Common myeloid progenitor, CD34-positive (primary cell): ENCODE results near the gene FLVCR1. TPM values are rescaled to one million over a fixed set of nuclear protein-coding genes. Genes with fewer than 3 reads are reported as not detected.
A peak's percentile ranks its signal among the peaks of the same experiment; 100 is the strongest.

Experiments
- CTCF ChIA-PET: fragments of 350-600 bp; sonication (Branson Sonifier 250); formaldehyde crosslinking; loops from one replicate; lab custom pipeline; 2021; ENCODE audit warnings: antibody characterized with exemption; lab: Charles Lee
- POLR2A ChIA-PET: fragments of 350-600 bp; sonication (Branson Sonifier 250); formaldehyde crosslinking; loops from one replicate; lab custom pipeline; 2021; ENCODE audit warnings: antibody characterized with exemption; lab: Charles Lee
- DNase-seq, 3 donors: peaks; one replicate each; pipeline versions ENCODE4 v3.0.0 to v3.0.0-alpha.2; 2013
- H3K27ac ChIP-seq, 2 experiments: 1 replicate in 1 of 2; 2 replicates in 1 of 2; pipeline ENCODE4 v1.7.0; 2013; ENCODE audit warnings: inconsistent platforms in 2 of 2, low read length in 2 of 2, mild to moderate bottlenecking in 2 of 2, low read depth in 1 of 2, moderate library complexity in 1 of 2; ENCODE audit not compliant: severe bottlenecking in 2 of 2, insufficient read depth in 1 of 2, poor library complexity in 1 of 2
- H3K27me3 ChIP-seq, 5 experiments: replicated peaks in 2 of 5; 1 replicate in 3 of 5; 2 replicates in 2 of 5; pipeline versions ENCODE4 v1.6.1 to v1.7.0; 2013; ENCODE audit warnings: low read length in 4 of 5, mild to moderate bottlenecking in 2 of 5, moderate library complexity in 2 of 5, inconsistent platforms in 1 of 5; ENCODE audit not compliant: insufficient read depth in 5 of 5, control insufficient read depth in 4 of 5
- H3K36me3 ChIP-seq, 4 experiments: 1 replicate in 2 of 4; 2 replicates in 2 of 4; pipeline versions ENCODE4 v1.6.1 to v1.7.0; 2013; ENCODE audit warnings: low read length in 3 of 4, control low read depth in 1 of 4, mild to moderate bottlenecking in 1 of 4; ENCODE audit not compliant: control insufficient read depth in 4 of 4, insufficient read depth in 4 of 4
- H3K4me1 ChIP-seq, 4 experiments: 1 replicate in 3 of 4; 2 replicates in 1 of 4; pipeline versions ENCODE4 v1.6.1 to v1.7.1; 2013; ENCODE audit warnings: low read length in 3 of 4, mild to moderate bottlenecking in 3 of 4, control low read depth in 1 of 4, inconsistent platforms in 1 of 4, moderate library complexity in 1 of 4; ENCODE audit not compliant: control insufficient read depth in 4 of 4, insufficient read depth in 4 of 4; ENCODE audit errors: control extremely low read depth in 1 of 4
- H3K4me3 ChIP-seq, 7 experiments: 1 replicate in 4 of 7; 2 replicates in 3 of 7; pipeline versions ENCODE4 v1.5.1 to v1.7.0; 2013; ENCODE audit warnings: mild to moderate bottlenecking in 7 of 7, low read length in 6 of 7, moderate library complexity in 6 of 7, inconsistent platforms in 2 of 7, low read depth in 2 of 7, control low read depth in 1 of 7; ENCODE audit not compliant: insufficient read depth in 4 of 7, control insufficient read depth in 1 of 7; ENCODE audit errors: extremely low read depth in 1 of 7
- H3K9me3 ChIP-seq, 5 experiments: 1 replicate in 4 of 5; 2 replicates in 1 of 5; pipeline versions ENCODE4 v1.6.1 to v1.7.1; 2013; ENCODE audit warnings: low read length in 4 of 5, mild to moderate bottlenecking in 2 of 5, inconsistent platforms in 1 of 5, low read depth in 1 of 5, moderate library complexity in 1 of 5; ENCODE audit not compliant: control insufficient read depth in 4 of 5, insufficient read depth in 2 of 5; ENCODE audit errors: control extremely low read depth in 1 of 5
- WGBS: methylation state at CpG from one replicate; pipeline ENCODE4 v1.1.5; 2013; ENCODE audit not compliant: insufficient coverage; 5-methylcytosine and 5-hydroxymethylcytosine counted together
- polyA plus RNA-seq: library from polyadenylated mRNA; unstranded; fragments of 120-200 nt; gene quantifications from one replicate; pipeline ENCODE4 v1.2.1, GENCODE V29; 2013

The FLVCR1 gene
- polyA plus RNA-seq: 16.4 TPM

DNA sequence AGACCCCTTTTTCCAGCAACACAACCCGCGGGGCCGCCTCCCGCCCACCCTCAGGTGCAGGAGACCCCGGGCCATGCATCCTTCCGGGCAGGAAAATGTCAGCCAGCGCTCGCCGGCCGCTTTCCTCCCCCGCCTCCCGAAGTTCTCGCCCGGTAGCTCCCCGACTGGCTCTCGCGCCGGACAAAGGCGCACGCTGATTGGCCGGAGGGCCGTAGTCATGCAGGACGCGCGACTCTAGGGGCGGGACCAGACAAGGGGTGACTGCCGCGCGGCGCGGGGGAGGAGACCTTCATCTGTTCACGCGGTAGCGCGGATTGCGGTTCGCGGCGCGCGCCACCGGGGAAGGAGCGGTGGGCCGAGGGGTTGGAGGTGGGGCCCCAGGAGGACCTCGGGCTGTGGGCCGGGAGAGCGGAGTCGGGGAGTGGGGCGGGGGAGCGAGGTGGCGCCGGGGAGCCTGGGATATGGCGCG is at the start of gene FLVCR1:
FLVCR1 (plus strand) TSS at position 284 of the 469 bp plus-strand sequence; CDS start at position 462, 178 bp downstream.
- H3K27me3 ChIP-seq: no peaks in the 10 kb centered on the region
- ChIA-PET POLR2A (interaction anchor here (0.6 to 1.2 kb wide), 2 partner anchors 16 to 91 kb away, joined by 3 read pairs; no protein-coding TSS in a partner anchor), CTCF (interaction anchor here (0.9 to 1.3 kb wide), 5 partner anchors 10 to 94 kb away, joined by 3 to 4 read pairs (median 3); partner anchors contain the start of gene SPATA45)
- 0% methylated on average over 43 of the region's 54 CpGs for WGBS
- peaks cover 4 to 36% (median 28%) of the 10 kb centered on the region in 4 experiments for H3K4me1 ChIP-seq
- H3K36me3 ChIP-seq: peaks cover 0 to 9% (median 5%) of the 10 kb centered on the region in 4 experiments
- peak; percentile 95 to 99 (median 99) for DNase-seq
- peaks cover 0 to 2% (median 0%) of the 10 kb centered on the region in 5 experiments for H3K9me3 ChIP-seq
- peak within 1 kb of the TSS; percentile 73 to 94 (median 83) for H3K4me3 ChIP-seq
- peak within 1 kb of the TSS; percentile 43 to 70 for H3K27ac ChIP-seq

DNA sequence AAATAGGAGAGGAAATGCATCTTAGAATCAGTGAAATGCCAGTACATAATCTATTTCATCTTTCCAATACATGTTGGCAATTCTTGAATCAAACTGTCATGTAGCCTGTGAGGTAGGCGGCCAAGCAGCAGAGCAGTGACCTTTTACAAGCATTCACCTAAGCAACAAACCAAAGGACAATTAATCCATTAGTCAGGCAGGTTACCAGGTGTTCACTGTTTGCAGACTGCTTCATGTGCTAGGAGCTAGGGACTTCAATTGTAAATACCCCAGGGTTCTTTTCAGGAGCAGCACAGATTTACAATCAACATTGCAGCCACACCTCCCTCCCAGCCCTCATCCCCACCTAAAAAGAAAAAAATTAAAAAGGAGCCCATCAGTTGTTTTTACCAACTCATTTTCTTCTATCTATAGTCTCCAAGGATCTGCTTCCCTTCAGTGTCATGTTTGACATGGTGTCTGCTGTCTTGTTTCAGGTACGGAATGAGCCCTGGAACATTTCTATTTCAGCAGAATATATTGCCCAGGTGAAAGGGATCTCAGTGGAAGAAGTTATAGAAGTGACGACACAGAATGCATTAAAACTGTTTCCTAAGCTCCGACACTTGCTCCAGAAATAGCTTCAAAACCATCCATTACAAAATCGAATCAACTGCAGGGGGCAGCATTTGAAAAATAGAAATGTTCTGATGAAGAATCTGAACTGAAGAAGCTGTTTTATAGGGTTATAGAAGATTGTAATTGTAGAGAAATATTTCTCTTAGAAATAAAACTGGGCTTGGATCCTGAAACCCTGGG is 43.3 kb upstream of the FLVCR1 start:
- Histone ChIP-seq H3K36me3 (peaks cover 0 to 8% (median 1%) of the 10 kb centered on the region in 4 experiments), H3K9me3 (no peaks in the 10 kb centered on the region), H3K27ac (no peak overlapping the region), H3K4me3 (no peak overlapping the region), H3K4me1 (peaks cover 0 to 11% (median 8%) of the 10 kb centered on the region in 4 experiments), H3K27me3 (no peaks in the 10 kb centered on the region)
- 90% methylated on average over 2 of the region's 5 CpGs for WGBS
- CTCF ChIA-PET: interaction anchor here (0.6 to 1.5 kb wide), 9 partner anchors 10 to 185 kb away, joined by 3 to 16 read pairs (median 4); no protein-coding TSS in a partner anchor
- POLR2A ChIA-PET: no interaction called here
- peak in 2 of 3 donors; percentile 52 to 64 for DNase-seq

DNA sequence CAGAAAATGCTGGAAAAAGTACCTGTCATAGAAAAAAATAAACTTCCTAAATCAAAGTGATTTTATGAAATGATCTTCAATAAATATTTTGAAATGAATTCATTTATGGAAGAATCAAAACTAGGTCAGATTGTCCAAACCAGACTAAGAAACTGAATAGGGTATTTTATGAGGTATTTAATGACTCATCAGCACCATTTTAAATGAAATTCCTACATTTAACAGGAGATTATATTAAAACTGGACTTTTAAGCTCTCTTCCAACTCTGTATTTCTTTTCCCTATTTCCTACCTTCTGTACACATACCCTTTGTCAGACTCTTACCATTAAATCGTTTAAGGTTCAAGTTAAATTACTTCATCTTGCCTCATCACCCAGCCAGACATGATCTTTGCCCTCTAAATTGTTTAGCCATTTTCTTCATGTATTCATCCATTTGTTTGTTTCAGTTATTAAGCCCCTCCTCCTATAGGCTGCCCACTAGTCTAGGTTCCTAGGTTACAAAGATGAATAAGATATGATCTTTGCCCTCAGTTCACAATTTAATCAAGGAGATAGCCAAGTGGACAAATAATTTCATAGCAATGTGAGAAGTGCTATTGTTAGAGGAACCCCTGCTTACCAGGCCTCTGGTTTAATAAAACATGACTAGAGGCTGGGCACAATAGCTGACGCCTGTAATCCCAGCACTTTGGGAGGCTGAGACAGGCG is 41.4 kb upstream of the FLVCR1 start:
- peaks cover 3 to 18% (median 14%) of the 10 kb centered on the region in 4 experiments for H3K4me1 ChIP-seq
- ChIA-PET POLR2A (no interaction called here), CTCF (interaction anchor here (1.4 kb wide), 1 partner anchor 174 kb away, joined by 3 read pairs; no protein-coding TSS in a partner anchor)
- no peak for DNase-seq
- no peaks in the 10 kb centered on the region for H3K9me3 ChIP-seq
- no peaks in the 10 kb centered on the region for H3K27me3 ChIP-seq
- 100% methylated on average over 1 of the region's 3 CpGs for WGBS
- H3K27ac ChIP-seq: no peak overlapping the region
- H3K36me3 ChIP-seq: peaks cover 0 to 6% (median 0%) of the 10 kb centered on the region in 4 experiments
- no peak overlapping the region for H3K4me3 ChIP-seq

GRCh38 chr1:212819726-212820125 is 38.3 kb upstream of the FLVCR1 start:
- ChIA-PET CTCF (interaction anchor here (1.0 to 1.9 kb wide), 4 partner anchors 9 to 175 kb away, joined by 3 to 7 read pairs (median 3); no protein-coding TSS in a partner anchor), POLR2A (interaction anchor here (0.6 to 0.9 kb wide), 3 partner anchors 38 to 133 kb away, joined by 3 read pairs; no protein-coding TSS in a partner anchor)
- peaks cover 0 to 10% (median under 1%) of the 10 kb centered on the region in 5 experiments for H3K9me3 ChIP-seq
- peaks cover 3 to 18% (median 14%) of the 10 kb centered on the region in 4 experiments for H3K4me1 ChIP-seq
- H3K27me3 ChIP-seq: no peaks in the 10 kb centered on the region
- H3K4me3 ChIP-seq: peak overlapping the region in 5 of 7 experiments; percentile 20 to 72 (median 60)
- peaks cover 0 to 3% (median 0%) of the 10 kb centered on the region in 4 experiments for H3K36me3 ChIP-seq
- peak; percentile 39 to 59 (median 57) for DNase-seq
- 0% methylated on average over 3 of the region's 5 CpGs for WGBS
- peak overlapping the region; percentile 74 to 79 for H3K27ac ChIP-seq

- Histone ChIP-seq H3K27me3 (no peaks in the 10 kb centered on the region), H3K9me3 (peaks cover 0 to 22% (median 10%) of the 10 kb centered on the region in 5 experiments), H3K36me3 (no peaks in the 10 kb centered on the region), H3K27ac (no peak overlapping the region), H3K4me3 (no peak overlapping the region), H3K4me1 (peaks cover 3 to 18% (median 14%) of the 10 kb centered on the region in 4 experiments)
- no peak for DNase-seq
- ChIA-PET POLR2A (interaction anchor here (0.6 kb wide), 1 partner anchor 78 kb away, joined by 3 read pairs; no protein-coding TSS in a partner anchor), CTCF (interaction anchor here (0.9 to 1.9 kb wide), 4 partner anchors 8 to 174 kb away, joined by 3 to 7 read pairs (median 4); no protein-coding TSS in a partner anchor)
- WGBS: no CpG with 5 or more reads among the region's 2 CpGs
Measured at GRCh38 chr1:212820969-212821368, 37.1 kb upstream of the FLVCR1 start.

DNA sequence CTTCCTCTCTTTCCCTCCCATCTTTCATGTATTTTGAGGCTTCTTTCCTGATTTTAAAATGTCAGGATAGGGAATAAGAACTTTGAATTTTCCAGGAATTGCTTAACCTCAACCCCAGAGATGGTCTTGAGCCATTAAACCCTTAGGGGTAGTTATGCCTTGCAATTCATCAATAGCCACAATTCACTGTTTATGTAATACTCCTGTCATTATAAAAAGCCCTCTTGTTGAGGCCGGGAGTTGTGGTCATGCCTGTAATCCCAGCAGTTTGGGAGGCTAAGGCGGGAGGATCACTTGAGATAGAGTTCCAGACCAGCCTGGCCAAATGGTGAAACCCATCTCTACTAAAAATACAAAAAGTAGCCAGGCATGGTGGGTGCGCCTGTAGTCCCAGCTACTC is 35.1 kb upstream of the FLVCR1 start:
- ChIA-PET POLR2A (no interaction called here), CTCF (no interaction called here)
- no peak overlapping the region for H3K27ac ChIP-seq
- H3K4me3 ChIP-seq: no peak overlapping the region
- H3K4me1 ChIP-seq: peaks cover 3 to 18% (median 14%) of the 10 kb centered on the region in 4 experiments
- H3K9me3 ChIP-seq: peaks cover 0 to 28% (median 15%) of the 10 kb centered on the region in 5 experiments
- WGBS: 86% methylated on average over 3 of the region's 3 CpGs
- DNase-seq: no peak
- no peaks in the 10 kb centered on the region for H3K36me3 ChIP-seq
- H3K27me3 ChIP-seq: no peaks in the 10 kb centered on the region
